GM21360 (cell line): ENCODE measurements around the gene FAT1.

ENCODE experiments used
- ATAC-seq: cut with Tn5 transposase; IDR thresholded peaks from one replicate; pipeline ENCODE4 v1.9.1; 2021; ENCODE audit warnings: mild to moderate bottlenecking, moderate library complexity; ENCODE audit not compliant: unreplicated experiment

The FAT1 gene

DNA sequence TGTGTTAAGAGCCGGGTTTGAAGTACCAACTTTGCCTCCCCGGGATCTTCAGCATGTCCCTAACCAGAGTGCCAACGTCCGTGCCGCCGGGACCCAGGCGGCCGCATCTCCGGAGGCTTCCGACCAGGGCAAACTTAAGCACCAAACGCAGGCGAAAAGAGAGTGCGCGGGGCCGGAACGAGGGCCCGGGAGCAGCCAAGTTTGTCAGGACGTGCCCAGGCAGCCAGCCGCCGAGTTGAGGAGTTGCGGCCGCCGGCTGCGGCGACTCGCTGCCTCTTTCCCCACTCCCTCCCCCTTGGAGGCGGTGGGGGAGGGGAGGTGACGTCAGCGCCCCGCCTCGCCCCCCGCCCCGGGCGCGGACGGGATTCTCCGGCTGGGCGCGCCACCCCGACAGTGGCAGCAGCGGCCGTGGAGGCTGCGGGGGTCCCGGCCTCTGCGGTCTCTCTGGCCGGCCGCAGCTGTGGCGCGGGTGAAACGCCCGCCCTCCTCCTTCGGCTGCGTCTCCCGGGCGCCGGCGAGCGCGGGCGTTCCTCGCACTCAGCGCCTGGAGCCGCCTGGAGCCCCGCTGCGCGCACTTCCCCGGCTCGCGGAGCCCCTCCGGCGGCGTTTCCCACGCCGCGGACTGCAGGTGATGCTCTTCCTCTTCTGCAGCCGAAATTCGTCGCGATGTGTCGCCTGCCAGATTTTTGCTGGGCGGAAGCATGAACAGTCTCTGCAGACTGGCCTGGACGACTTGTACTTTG is 2.9 kb upstream of the FAT1 start:
- ATAC-seq, result no peak

DNA sequence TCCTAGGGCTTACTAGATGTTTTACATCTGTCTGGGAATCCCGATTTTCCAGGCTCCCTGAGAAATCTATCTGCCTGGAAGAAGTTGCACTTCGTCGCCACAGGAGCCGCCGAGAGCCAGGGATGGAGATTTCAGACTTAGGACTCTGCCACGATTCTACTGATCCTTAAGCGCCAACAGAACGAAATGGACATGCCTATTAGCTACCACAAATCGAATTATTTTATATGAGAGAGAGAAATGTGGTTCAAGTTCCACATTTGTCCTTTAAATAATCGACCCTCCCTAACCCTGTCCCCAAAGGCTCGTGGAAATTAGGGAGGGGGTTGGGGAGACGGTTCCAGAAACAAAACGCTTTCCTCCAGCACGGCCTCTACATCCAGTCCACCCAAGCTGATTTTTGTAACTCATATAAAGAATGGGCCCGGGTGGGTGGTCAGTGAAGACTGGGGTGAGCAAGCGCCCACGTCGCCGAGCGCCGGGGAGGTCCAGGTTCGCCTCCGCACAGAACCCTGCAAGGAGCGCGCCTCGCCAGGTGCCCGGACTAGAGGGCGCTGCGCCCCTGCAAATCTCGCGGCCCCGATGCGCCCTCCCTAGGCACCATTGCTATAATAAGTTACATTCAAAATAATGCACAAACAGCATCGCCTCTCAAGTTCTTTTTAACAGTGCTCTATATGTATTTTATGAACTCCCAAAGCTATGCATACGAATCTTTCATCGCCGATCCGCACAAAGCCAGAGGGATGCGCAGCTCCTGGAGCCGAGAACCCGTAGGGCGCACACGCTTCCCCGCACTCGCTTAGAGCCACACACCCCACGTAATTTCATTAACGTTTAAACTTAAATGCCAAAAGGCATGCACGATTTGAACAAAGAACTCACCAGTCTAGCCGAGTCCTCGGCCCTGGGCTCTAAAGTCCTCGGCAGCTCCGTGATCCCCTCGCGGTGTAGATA is 2.1 kb upstream of the FAT1 start:
- ATAC-seq, result no peak

DNA sequence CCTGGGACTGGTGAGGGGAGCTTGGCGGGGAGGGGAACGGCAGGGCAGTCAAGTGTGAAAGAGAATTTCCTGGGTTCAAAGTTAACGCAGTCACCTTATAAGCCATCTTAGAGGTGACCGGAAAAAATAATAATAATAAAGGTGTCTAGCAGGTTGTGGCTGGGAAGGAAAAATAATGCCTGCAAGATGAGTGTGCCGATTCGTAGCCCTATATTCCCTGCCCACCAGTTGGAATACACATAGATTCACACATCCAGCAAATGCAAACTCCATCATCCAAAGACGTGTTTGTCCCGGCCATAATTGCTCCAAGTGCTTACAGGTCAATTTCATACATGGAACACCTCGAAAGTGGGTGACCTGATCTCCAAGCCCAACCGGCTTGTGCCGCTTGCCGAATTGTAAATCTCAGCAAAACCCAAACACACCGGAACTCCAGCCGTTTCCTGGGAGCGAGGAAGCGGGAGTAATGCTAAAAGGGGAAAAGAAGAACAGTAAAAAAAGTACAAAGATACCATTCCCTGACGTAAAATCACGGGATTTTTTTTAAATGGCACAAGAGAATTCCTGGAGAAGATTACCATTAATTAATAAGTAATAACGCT is 1.3 kb upstream of the FAT1 start:
- no peak for ATAC-seq

DNA sequence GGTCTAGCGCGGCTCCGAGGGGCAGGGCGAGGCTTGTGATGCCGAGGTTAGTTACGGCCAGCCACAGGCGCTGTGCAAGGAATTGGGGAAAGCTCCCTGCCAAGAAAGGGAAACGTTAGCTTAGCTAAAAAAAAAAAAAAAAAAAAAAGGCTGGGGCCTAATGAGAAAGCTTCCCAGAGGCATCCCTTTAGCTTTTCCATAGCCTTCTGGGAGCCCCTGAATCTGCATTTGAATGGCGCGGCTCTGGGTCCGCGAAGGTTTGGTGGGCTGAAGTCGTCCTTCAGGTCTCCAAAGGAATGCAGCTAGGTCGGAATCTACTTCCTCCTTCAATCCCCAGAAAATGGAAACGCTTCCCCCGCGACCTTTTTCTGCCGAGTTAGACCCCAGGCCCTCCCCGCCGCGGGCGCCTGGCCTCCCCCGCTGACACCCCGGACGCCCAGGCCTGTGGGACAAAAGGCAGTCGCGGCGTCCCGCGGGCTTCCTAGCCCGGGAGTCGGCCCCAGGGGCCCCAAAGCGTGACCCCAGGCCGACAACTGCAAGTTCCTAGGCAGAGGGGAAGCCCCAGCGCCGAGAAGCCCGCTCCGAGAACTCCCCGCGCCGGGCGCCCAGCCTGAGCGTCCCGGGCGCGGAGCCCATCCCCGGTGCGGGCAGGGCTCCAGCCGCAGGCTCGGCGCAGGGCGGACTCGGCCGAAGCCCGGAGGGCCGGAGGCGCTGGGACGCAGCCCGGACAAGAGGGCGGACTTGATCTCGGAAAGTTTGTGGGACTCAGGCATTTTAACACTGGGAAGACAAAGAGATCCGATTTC is 605 bp upstream of the FAT1 start:
- no peak for ATAC-seq

GRCh38 chr4:186722796-186723291 is 812 bp downstream of the FAT1 start:
- no peak for ATAC-seq

DNA sequence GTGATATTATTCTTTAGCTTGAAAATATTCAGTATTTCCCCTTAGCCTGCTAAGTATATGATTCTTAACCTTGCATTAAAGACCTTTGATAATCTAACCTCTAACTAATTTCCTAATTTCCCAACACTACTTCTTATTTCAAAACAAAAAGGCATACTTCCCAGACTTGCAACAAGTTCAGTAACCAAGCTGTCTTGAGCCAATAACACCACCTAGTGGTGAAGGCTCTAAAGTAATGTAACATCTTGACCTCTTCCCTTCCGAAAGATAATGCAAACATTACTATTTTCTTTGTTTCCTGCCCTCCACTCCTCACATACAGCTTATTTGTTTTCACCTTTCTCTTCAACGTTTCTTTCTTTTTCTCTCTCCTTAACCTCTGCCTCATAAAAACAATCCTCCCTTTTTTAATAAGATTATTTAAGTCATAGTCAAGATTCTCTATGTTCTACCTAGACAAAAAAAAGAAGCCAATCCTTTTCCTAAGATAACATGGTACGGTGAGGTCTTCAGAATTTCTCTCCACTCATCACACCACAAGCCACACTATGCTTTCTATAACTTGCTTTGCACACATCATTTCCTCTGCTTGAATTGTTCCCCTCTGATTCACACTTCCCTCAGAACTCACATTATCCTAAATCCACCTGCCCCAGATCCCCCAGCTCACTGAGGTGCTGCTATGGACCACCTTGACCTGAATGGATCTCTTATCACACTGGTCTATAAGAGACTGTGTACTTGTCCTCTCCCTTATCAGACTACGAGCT is 3.5 kb downstream of the FAT1 start:
- ATAC-seq, result no peak

- ATAC-seq, result no peak
These were observed 6.1 kb downstream of the FAT1 start for GRCh38 chr4:186717556-186717955.

- no peak for ATAC-seq
These were observed 8.6 kb downstream of the FAT1 start for GRCh38 chr4:186715077-186715476.

DNA sequence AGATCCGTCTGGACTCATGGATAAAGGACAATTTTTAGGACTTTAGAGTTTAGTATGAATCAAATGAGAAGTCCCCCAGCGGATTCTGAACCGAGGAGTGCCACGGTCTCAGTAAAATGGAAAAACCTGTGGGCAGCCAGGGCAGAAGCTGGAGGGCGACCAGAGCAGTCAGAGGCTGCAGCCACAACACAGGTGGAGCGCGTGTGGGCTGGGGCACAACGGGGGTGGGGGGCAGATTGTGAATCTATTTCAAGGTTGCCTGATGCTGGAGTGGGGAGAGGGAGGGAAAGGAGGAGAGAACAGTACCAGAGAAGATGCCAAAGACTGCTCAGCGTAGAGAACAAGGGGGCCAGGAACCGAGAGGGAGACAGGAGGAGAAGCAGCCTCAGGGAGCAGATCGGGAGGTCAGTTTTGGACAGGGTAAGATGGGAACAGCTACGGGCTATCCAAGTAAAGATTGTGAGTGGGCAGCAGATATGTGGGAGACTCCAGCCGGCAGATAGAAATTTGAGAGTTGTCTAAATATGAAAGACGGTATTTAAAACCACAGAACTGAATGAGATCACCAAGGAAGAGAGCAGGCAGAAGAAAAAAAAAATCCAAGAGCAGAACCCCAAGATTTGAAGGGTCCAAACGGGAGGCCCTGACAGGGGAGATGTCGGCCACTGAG is 9.5 kb downstream of the FAT1 start:
- no peak for ATAC-seq

GRCh38 chr4:186712690-186713089 is 11.0 kb downstream of the FAT1 start:
- no peak for ATAC-seq

DNA sequence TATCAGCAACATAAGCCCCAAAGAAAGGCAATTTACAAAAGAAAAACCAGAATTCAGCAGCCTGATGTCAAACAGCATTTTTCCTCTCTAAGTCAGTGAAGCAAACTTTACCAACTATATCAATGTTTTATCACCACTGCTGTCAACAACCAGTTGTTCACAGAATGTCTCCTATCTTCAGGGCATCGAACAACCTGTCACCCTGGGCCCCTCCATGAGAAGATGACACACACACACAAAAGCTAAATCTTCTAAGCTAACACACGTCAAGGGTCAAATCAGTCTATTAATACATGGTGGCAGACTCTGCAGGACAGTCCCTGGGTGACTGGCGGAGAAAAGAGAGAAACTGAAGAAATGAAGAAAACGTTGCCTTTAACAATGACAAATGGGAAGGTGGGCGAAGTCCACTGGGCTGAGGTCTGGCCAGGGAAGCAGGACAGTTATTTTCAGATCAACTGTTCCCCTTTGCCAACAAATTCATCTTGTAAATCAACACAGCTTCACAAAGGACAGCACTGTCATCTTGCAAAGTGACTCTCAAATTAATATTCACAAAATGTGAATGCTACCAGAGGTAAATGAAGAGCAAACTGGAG is 13.0 kb downstream of the FAT1 start:
- no peak for ATAC-seq

DNA sequence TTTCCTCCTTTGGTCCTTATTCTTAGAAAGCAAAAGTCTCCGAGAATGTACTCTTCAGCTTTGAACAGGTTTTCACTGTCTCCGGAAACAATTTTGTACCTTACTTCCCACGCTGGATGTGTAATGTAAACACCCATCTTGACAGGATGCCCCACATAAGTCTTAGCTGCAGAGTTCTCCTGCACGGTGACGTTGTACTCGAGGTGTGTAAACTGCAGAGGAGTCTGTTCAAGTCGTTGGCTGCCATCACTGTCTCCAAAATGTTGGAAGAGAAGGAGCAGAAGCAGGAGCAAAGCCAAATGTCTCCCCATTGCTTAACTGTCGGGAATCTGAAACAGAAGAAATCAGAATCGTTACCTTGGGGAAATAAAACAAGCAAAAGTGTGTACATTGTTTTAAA is 14.1 kb downstream of the FAT1 start:
- no peak for ATAC-seq

GRCh38 chr4:186708554-186708953 is 15.1 kb downstream of the FAT1 start:
- no peak for ATAC-seq

DNA sequence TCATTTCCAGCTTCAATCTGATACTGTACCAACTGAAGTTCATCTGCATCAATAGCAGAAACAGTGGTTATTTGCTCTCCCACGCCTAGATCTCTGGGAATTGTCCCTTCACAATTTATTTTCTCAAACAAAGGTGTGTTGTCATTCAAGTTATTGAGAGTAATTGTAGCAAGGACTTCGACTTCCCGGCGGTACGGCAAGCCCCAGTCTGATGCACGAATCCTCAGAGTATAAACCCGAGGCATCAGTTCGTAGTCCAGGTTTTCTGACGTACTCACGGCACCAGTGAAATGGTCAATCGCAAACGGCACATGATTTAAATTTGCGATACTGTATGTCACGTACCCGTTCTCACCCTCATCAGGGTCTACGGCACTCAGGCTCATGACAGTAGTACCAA is 15.7 kb downstream of the FAT1 start:
- ATAC-seq, result no peak

DNA sequence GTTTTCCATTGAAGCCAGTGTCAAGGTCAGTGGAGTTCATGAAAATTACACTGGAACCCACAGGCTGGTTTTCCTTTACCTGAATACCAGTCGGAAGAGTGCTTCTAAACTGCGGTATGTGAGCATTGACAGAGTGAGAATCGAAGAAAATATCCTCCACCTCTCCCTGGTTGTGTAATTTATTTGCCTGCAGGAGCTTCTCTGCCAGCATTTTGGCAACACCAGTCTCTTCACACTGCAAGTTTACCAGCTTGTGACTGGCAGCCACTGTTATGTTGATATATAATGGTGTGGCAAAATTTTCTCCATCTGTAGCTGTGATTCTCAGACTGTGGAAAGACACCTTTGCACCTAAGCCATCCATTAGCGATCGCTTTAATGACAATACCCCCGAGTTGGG is 16.1 kb downstream of the FAT1 start:
- no peak for ATAC-seq

DNA sequence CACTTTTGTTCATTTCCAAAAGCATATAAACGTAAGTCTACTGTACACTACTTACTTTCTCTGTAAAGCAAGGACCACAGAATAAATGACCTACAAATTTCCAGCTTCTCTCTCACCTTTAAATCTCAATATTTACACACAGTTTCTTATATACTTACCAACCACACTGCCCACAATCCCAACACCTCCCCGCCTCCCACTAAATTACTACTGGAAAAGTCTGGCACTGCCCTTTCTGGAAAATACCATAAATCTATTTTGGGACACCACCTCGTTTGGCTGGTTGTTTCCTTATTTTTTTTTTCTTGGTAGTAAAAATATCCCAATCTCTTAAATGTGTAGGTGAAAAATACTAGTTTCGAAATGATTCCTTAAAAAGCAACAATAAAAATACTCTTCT is 19.6 kb downstream of the FAT1 start:
- no peak for ATAC-seq

- no peak for ATAC-seq
These were observed 20.1 kb downstream of the FAT1 start for GRCh38 chr4:186703510-186703909.

DNA sequence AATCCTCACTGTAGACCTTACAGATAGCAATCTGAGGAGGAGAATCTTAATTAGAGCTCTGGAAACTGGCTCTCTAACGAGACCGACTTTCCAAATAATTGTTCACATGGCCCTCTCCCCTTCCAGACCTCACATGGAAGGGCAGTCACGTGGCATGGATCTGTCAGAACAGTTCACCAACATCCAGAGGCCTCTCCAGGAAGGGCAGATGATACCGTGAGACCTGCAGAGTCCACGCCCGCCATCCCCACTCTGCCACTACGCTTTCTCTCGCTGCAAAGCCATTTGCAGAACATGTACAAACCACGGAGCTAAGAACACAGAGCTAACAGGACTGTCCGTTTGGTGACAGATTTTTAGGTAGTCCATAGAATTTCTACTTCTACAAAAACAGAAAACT is 20.7 kb downstream of the FAT1 start:
- no peak for ATAC-seq

DNA sequence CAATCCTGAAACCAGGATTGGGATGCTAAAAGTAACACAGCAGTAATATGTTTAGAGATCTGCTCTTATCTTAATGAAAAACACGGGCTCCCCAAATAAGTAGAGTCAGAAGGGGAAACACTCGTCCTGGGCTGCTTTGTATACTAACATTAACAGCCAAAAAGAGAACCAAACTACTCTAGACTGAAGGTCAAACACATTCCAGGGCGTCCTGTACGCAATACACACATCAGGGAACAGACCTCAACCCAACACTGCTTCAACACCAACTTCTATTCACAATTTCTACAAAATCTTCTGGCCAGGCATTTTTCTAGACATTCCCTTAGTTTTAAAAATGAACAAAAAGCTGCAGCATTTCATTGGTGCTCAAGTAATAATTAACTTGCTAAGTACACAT is 21.4 kb downstream of the FAT1 start:
- no peak for ATAC-seq
